Stimulated activated CD4-positive, alpha-beta T cell treated with anti-CD3 and anti-CD28 coated beads, TNF-alpha, amount 100 ng/mL, for 48 hours (primary cell): Measurements from ENCODE around the gene CD81.
A peak's percentile ranks its signal among the peaks of the same experiment; 100 is the strongest.

Experiments used
- DNase-seq, 3 donors: peaks; one replicate each; pipeline ENCODE4 v3.0.0-alpha.2; 2020; ENCODE audit warnings: low read depth in 3 of 3

Gene CD81

GRCh38 chr11:2421226-2421994 lies 44.3 kb downstream of the CD81 start:
- no peak for DNase-seq

GRCh38 chr11:2421996-2422395 lies 44.9 kb downstream of the CD81 start:
- DNase-seq, result no peak

- no peak for DNase-seq
These were observed 45.5 kb downstream of the CD81 start for GRCh38 chr11:2422461-2423156.

GRCh38 chr11:2423157-2424025 lies 46.3 kb downstream of the CD81 start:
- DNase-seq, result no peak

- no peak for DNase-seq
These were observed 47.8 kb downstream of the CD81 start for GRCh38 chr11:2424811-2425495.

GRCh38 chr11:2425506-2425905 lies 48.4 kb downstream of the CD81 start:
- no peak for DNase-seq

- DNase-seq, result no peak
These were observed 49.1 kb downstream of the CD81 start for GRCh38 chr11:2426221-2426620.

- no peak for DNase-seq
These were observed 49.9 kb downstream of the CD81 start for GRCh38 chr11:2426826-2427521.

GRCh38 chr11:2427721-2428321 lies 50.7 kb downstream of the CD81 start:
- no peak for DNase-seq

- DNase-seq, result peak; percentile 72 to 86 (median 82)
These were observed 51.2 kb downstream of the CD81 start for GRCh38 chr11:2428322-2428795.

GRCh38 chr11:2431395-2431794 lies 54.3 kb downstream of the CD81 start:
- DNase-seq, result no peak

GRCh38 chr11:2432171-2432621 lies 55.1 kb downstream of the CD81 start:
- DNase-seq, result no peak

GRCh38 chr11:2432628-2433071 lies 55.5 kb downstream of the CD81 start:
- DNase-seq, result no peak

- no peak for DNase-seq
These were observed 56.2 kb downstream of the CD81 start for GRCh38 chr11:2433106-2433925.

GRCh38 chr11:2434008-2434407 lies 56.9 kb downstream of the CD81 start:
- DNase-seq, result no peak

- no peak for DNase-seq
These were observed 57.6 kb downstream of the CD81 start for GRCh38 chr11:2434506-2435255.

- DNase-seq, result no peak
These were observed 58.3 kb downstream of the CD81 start for GRCh38 chr11:2435288-2436012.

- DNase-seq, result no peak
These were observed 59.0 kb downstream of the CD81 start for GRCh38 chr11:2436013-2436520.
